Measurements from ENCODE around the gene ANXA6.

GRCh38 chr5:151191661-151192060, 34.1 kb upstream of the ANXA6 start:
- TF ChIP-seq CTCF (conservative IDR thresholded peaks at IDR 0.05; ENCODE audit: low read depth, low read length) = no peak
- TF ChIP-seq RCOR1 (IDR thresholded peaks at IDR 0.05; ENCODE audit: insufficient replicate concordance, low read length) = no peak
- TF ChIP-seq RAD21 (IDR thresholded peaks at IDR 0.05; ENCODE audit: low read length) = no peak
- TF ChIP-seq ELK1 (IDR thresholded peaks at IDR 0.05; ENCODE audit: borderline replicate concordance, low read depth, low read length) = no peak
- no peak for TF ChIP-seq POLR2A (IDR thresholded peaks at IDR 0.05; ENCODE audit: low read depth, low read length)
- TF ChIP-seq USF2 (IDR thresholded peaks at IDR 0.05; ENCODE audit: low read depth, low read length) = no peak
- no peak for TF ChIP-seq MXI1 (IDR thresholded peaks at IDR 0.05; ENCODE audit: borderline replicate concordance, low read depth, low read length)
- no peak for TF ChIP-seq SMC3 (IDR thresholded peaks at IDR 0.05; ENCODE audit: low read depth, low read length)
- no peak for TF ChIP-seq CEBPB (IDR thresholded peaks at IDR 0.05; ENCODE audit: low read depth, low read length)
- TF ChIP-seq FOS (IDR thresholded peaks at IDR 0.05; ENCODE audit: low read depth, low read length) = no peak
- TF ChIP-seq MAFK (IDR thresholded peaks at IDR 0.05; ENCODE audit: low read depth, low read length) = no peak
- TF ChIP-seq MAZ (IDR thresholded peaks at IDR 0.05; ENCODE audit: borderline replicate concordance, low read depth, low read length) = no peak
- no peak for TF ChIP-seq CHD1 (IDR thresholded peaks at IDR 0.05; ENCODE audit: low read depth, low read length)
- no peak for TF ChIP-seq BHLHE40 (IDR thresholded peaks at IDR 0.05; ENCODE audit: low read depth, low read length)

Data from IMR-90 (cell line).